NCI-H460 (cell line): ENCODE results near the gene ZNF429. TPM values are rescaled to one million over a fixed set of nuclear protein-coding genes. Genes with fewer than 3 reads are reported as not detected.
"Not testable (repeated sequence)": the region's sequence is repeated elsewhere in the genome, so short reads cannot be mapped to it uniquely, and the experiment has no call there.

ENCODE experiments used
- DNase-seq: peaks from one replicate; pipeline ENCODE4 v3.0.0-alpha.2; 2016; ENCODE audit warnings: low read depth; ENCODE audit errors: extremely low read depth
- total RNA-seq: library from RNA; depleted of rRNA; stranded (reverse); fragments of >200 nt; shearing (Covaris generic); gene quantifications from 2 replicates; pipeline ENCODE4 v1.2.3, GENCODE V29; 2014

The ZNF429 gene
- total RNA-seq, 1 experiment from 2014 or later: 1.5 TPM

GRCh38 chr19:21512609-21513008, 7.2 kb downstream of the ZNF429 start:
- not testable (repeated sequence) for DNase-seq

- no peak for DNase-seq
These were observed 8.2 kb downstream of the ZNF429 start for GRCh38 chr19:21513651-21514050.

GRCh38 chr19:21519488-21519887, 14.1 kb downstream of the ZNF429 start:
- DNase-seq: no peak

GRCh38 chr19:21532904-21533303, 27.5 kb downstream of the ZNF429 start:
- no peak for DNase-seq

GRCh38 chr19:21536741-21537290, 31.4 kb downstream of the ZNF429 start:
- not testable (repeated sequence) for DNase-seq

GRCh38 chr19:21559444-21559843, 54.0 kb downstream of the ZNF429 start:
- no peak for DNase-seq

GRCh38 chr19:21564406-21564805, 59.0 kb downstream of the ZNF429 start:
- no peak for DNase-seq

- no peak for DNase-seq
These were observed 60.7 kb downstream of the ZNF429 start for GRCh38 chr19:21566073-21566472.

GRCh38 chr19:21567806-21568205, 62.4 kb downstream of the ZNF429 start:
- not testable (repeated sequence) for DNase-seq

GRCh38 chr19:21568816-21569493, 63.6 kb downstream of the ZNF429 start:
- no peak for DNase-seq

GRCh38 chr19:21569494-21569865, 64.1 kb downstream of the ZNF429 start:
- DNase-seq: no peak

GRCh38 chr19:21571316-21571715, 65.9 kb downstream of the ZNF429 start:
- no peak for DNase-seq

- no peak for DNase-seq
These were observed 69.2 kb downstream of the ZNF429 start for GRCh38 chr19:21574607-21575006.

- no peak for DNase-seq
These were observed 71.1 kb downstream of the ZNF429 start for GRCh38 chr19:21576481-21576880.

GRCh38 chr19:21580101-21580500, 74.7 kb downstream of the ZNF429 start:
- no peak for DNase-seq

GRCh38 chr19:21580818-21581217, 75.4 kb downstream of the ZNF429 start:
- no peak for DNase-seq

- no peak for DNase-seq
These were observed 76.3 kb downstream of the ZNF429 start for GRCh38 chr19:21581646-21582240.

- DNase-seq: no peak
These were observed 79.1 kb downstream of the ZNF429 start for GRCh38 chr19:21584537-21584936.

GRCh38 chr19:21585281-21585890, 80.0 kb downstream of the ZNF429 start:
- DNase-seq: no peak

GRCh38 chr19:21586311-21587116, 81.1 kb downstream of the ZNF429 start:
- DNase-seq: no peak

GRCh38 chr19:21587117-21587461, 81.7 kb downstream of the ZNF429 start:
- no peak for DNase-seq
